Brain microvascular endothelial cell (primary cell): ENCODE data around the gene PON3.
A peak's percentile ranks its signal among the peaks of the same experiment; 100 is the strongest.

Source experiments
- DNase-seq: peaks from one replicate; pipeline ENCODE4 v3.0.0-alpha.2; 2020
- H3K27ac ChIP-seq: fragments of 250-450 bp; sonication (Bioruptor Pico); 2 replicates; pipeline ENCODE4 v1.5.1; 2020; ENCODE audit warnings: mild to moderate bottlenecking, moderate library complexity
- H3K27me3 ChIP-seq: fragments of 250-450 bp; sonication (Bioruptor Pico); replicated peaks from 2 replicates; pipeline ENCODE4 v1.5.1; 2020; ENCODE audit warnings: mild to moderate bottlenecking
- H3K36me3 ChIP-seq: fragments of 250-450 bp; sonication (Bioruptor Pico); replicated peaks from 2 replicates; pipeline ENCODE4 v1.5.1; 2020; ENCODE audit warnings: mild to moderate bottlenecking
- H3K4me3 ChIP-seq: 2 replicates; pipeline ENCODE4 v1.5.1; 2011; ENCODE audit warnings: low read depth, mild to moderate bottlenecking, control low read depth, low read length, moderate library complexity
- CTCF ChIP-seq: IDR thresholded peaks from 2 replicates; pipeline ENCODE4 v1.5.1; 2011; ENCODE audit warnings: low read depth, mild to moderate bottlenecking, moderate library complexity, low read length, control low read depth, inconsistent platforms; ENCODE audit errors: missing control alignments
- in situ Hi-C: cut with HindIII; loops from 2 replicates; pipeline ENCODE4 v1.10.0; 2017; ENCODE audit warnings: low sequenced_read_pairs, low pct_ligation_motif_present

The PON3 gene

GRCh38 chr7:95334447-95334846 lies 61.7 kb downstream of the PON3 start:
- Histone ChIP-seq H3K36me3 (no peaks in the 10 kb centered on the region), H3K4me3 (no peak overlapping the region), H3K27me3 (no peaks in the 10 kb centered on the region), H3K27ac (no peak overlapping the region)
- DNase-seq, result no peak
- TF ChIP-seq CTCF, result no peak
- in situ Hi-C loops, result no loop called here

- Histone ChIP-seq H3K27ac (no peak overlapping the region), H3K4me3 (no peak overlapping the region), H3K27me3 (no peaks in the 10 kb centered on the region), H3K36me3 (no peaks in the 10 kb centered on the region)
- no peak for TF ChIP-seq CTCF
- in situ Hi-C loops, result no loop called here
- DNase-seq, result no peak
These were observed 65.2 kb downstream of the PON3 start for GRCh38 chr7:95330961-95331337.

GRCh38 chr7:95330204-95330960 lies 65.8 kb downstream of the PON3 start:
- in situ Hi-C loops, result no loop called here
- H3K4me3 ChIP-seq, result peak overlapping the region; percentile 18
- peak; percentile 11 for DNase-seq
- no peak for TF ChIP-seq CTCF
- no peaks in the 10 kb centered on the region for H3K36me3 ChIP-seq
- no peaks in the 10 kb centered on the region for H3K27me3 ChIP-seq
- H3K27ac ChIP-seq, result no peak overlapping the region

- H3K27ac ChIP-seq, result no peak overlapping the region
- TF ChIP-seq CTCF, result no peak
- no peaks in the 10 kb centered on the region for H3K36me3 ChIP-seq
- no peaks in the 10 kb centered on the region for H3K27me3 ChIP-seq
- in situ Hi-C loops, result no loop called here
- H3K4me3 ChIP-seq, result no peak overlapping the region
- DNase-seq, result no peak
These were observed 68.8 kb downstream of the PON3 start for GRCh38 chr7:95327356-95327755.

GRCh38 chr7:95324431-95324830 lies 71.7 kb downstream of the PON3 start, which contains the start of gene PON1:
PON1 (minus strand) TSS chr7:95324532; CDS start chr7:95324475, 57 bp downstream.
- in situ Hi-C loops, result no loop called here
- no peak within 1 kb of the TSS for H3K27ac ChIP-seq
- no peaks in the 10 kb centered on the region for H3K27me3 ChIP-seq
- TF ChIP-seq CTCF, result no peak
- no peak for DNase-seq
- no peaks in the 10 kb centered on the region for H3K36me3 ChIP-seq
- H3K4me3 ChIP-seq, result no peak within 1 kb of the TSS
